Naive B cell (primary cell): ENCODE data around the gene RXFP4. TPM values are rescaled to one million over a fixed set of nuclear protein-coding genes. Genes with fewer than 3 reads are reported as not detected.

Source experiments
- ATAC-seq, 2 donors: fragments of 150-1000 bp; cut with Tn5 transposase; 2 replicates each; pipeline ENCODE4 v1.10.0; 2021; ENCODE audit warnings: low read depth in 2 of 2, mild to moderate bottlenecking in 2 of 2, moderate library complexity in 2 of 2
- DNase-seq: peaks from one replicate; pipeline ENCODE4 v3.0.0; 2022
- H3K27ac Mint-ChIP-seq, 6 donors: one replicate each; pipeline ENCODE4 v1.8.0; 2020 to 2022; ENCODE audit warnings: mild to moderate bottlenecking in 6 of 6, mixed read lengths in 6 of 6, moderate library complexity in 5 of 6, inconsistent platforms in 2 of 6
- H3K27me3 Mint-ChIP-seq, 3 donors: one replicate each; pipeline ENCODE4 v1.8.0; 2021 to 2022; ENCODE audit warnings: mixed read lengths in 3 of 3, mild to moderate bottlenecking in 1 of 3
- H3K36me3 Mint-ChIP-seq, 2 donors: one replicate each; pipeline ENCODE4 v1.8.0; 2020 to 2022; ENCODE audit warnings: mixed read lengths in 2 of 2, inconsistent platforms in 1 of 2, mild to moderate bottlenecking in 1 of 2
- H3K4me1 Mint-ChIP-seq, 3 donors: one replicate each; pipeline ENCODE4 v1.8.0; 2020 to 2022; ENCODE audit warnings: mixed read lengths in 3 of 3, inconsistent platforms in 1 of 3, mild to moderate bottlenecking in 1 of 3, moderate library complexity in 1 of 3
- H3K4me3 Mint-ChIP-seq, 8 donors: one replicate each; pipeline ENCODE4 v1.8.0; 2020 to 2022; ENCODE audit warnings: mild to moderate bottlenecking in 8 of 8, mixed read lengths in 8 of 8, moderate library complexity in 8 of 8, inconsistent platforms in 2 of 8
- H3K9me3 Mint-ChIP-seq, 7 donors: one replicate each; pipeline ENCODE4 v1.8.0; 2020 to 2022; ENCODE audit warnings: mixed read lengths in 7 of 7, mild to moderate bottlenecking in 5 of 7, inconsistent platforms in 2 of 7, moderate library complexity in 1 of 7
- polyA plus RNA-seq, 6 donors: library from polyadenylated mRNA; unstranded; fragments of 300-500 nt; fragmentation: Illumina TruSeq; gene quantifications; one replicate each; pipeline ENCODE4 v1.2.3, GENCODE V29; 2021; ENCODE audit warnings: low read depth in 6 of 6

RXFP4 gene
- polyA plus RNA-seq, 6 donors from 2014 or later, result 0.21 to 1.2 (median 0.36) TPM; not detected in 3

GRCh38 chr1:155951753-155952504 is 10.5 kb downstream of the RXFP4 start:
- H3K27me3 Mint-ChIP-seq, result no peaks in the 10 kb centered on the region
- DNase-seq, result no peak
- H3K27ac Mint-ChIP-seq, result peak overlapping the region in 3 of 6 donors; percentile 63 to 85 (median 74)
- no peak for ATAC-seq
- peaks cover 4 to 8% (median 8%) of the 10 kb centered on the region in 3 donors for H3K4me1 Mint-ChIP-seq
- H3K4me3 Mint-ChIP-seq, result no peak overlapping the region
- peaks cover 8 to 10% of the 10 kb centered on the region in 2 donors for H3K36me3 Mint-ChIP-seq
- no peaks in the 10 kb centered on the region for H3K9me3 Mint-ChIP-seq

GRCh38 chr1:155952505-155952890 is 11.1 kb downstream of the RXFP4 start:
- Mint-ChIP-seq H3K9me3 (no peaks in the 10 kb centered on the region), H3K27me3 (no peaks in the 10 kb centered on the region), H3K36me3 (peaks cover 8 to 16% of the 10 kb centered on the region in 2 donors), H3K27ac (peak overlapping the region in 2 of 6 donors; percentile 34 to 63), H3K4me1 (peaks cover 4 to 6% (median 4%) of the 10 kb centered on the region in 3 donors), H3K4me3 (no peak overlapping the region)
- ATAC-seq, result no peak
- DNase-seq, result no peak

- Mint-ChIP-seq H3K27me3 (no peaks in the 10 kb centered on the region), H3K27ac (peak overlapping the region in 2 of 6 donors; percentile 56 to 78), H3K4me3 (no peak overlapping the region), H3K9me3 (no peaks in the 10 kb centered on the region), H3K4me1 (peaks cover 4 to 10% (median 6%) of the 10 kb centered on the region in 3 donors), H3K36me3 (peaks cover 9 to 16% of the 10 kb centered on the region in 2 donors)
- no peak for DNase-seq
- no peak for ATAC-seq
Observed at GRCh38 chr1:155954645-155955044, 13.2 kb downstream of the RXFP4 start.

- Mint-ChIP-seq H3K27me3 (no peaks in the 10 kb centered on the region), H3K27ac (peak overlapping the region in 3 of 6 donors; percentile 13 to 70 (median 61)), H3K4me1 (peaks cover 28 to 37% (median 32%) of the 10 kb centered on the region in 3 donors), H3K9me3 (no peaks in the 10 kb centered on the region), H3K4me3 (peak overlapping the region in 1 of 8 donors; percentile 70), H3K36me3 (peaks cover 22 to 26% of the 10 kb centered on the region in 2 donors)
- ATAC-seq, result no peak
- DNase-seq, result no peak
Observed at GRCh38 chr1:155957411-155957915, 16.0 kb downstream of the RXFP4 start.

GRCh38 chr1:155960081-155960745 is 18.8 kb downstream of the RXFP4 start:
- peaks cover 33 to 47% (median 37%) of the 10 kb centered on the region in 3 donors for H3K4me1 Mint-ChIP-seq
- H3K9me3 Mint-ChIP-seq, result no peaks in the 10 kb centered on the region
- ATAC-seq, result peak; percentile 94 to 96
- peak overlapping the region; percentile 2 to 90 (median 73) for H3K4me3 Mint-ChIP-seq
- no peak for DNase-seq
- H3K27me3 Mint-ChIP-seq, result no peaks in the 10 kb centered on the region
- peak overlapping the region; percentile 72 to 97 (median 80) for H3K27ac Mint-ChIP-seq
- H3K36me3 Mint-ChIP-seq, result peaks cover 14 to 34% of the 10 kb centered on the region in 2 donors

- peak in 1 of 2 donors; percentile 24 for ATAC-seq
- Mint-ChIP-seq H3K36me3 (peaks cover 12 to 45% of the 10 kb centered on the region in 2 donors), H3K27ac (peak overlapping the region in 3 of 6 donors; percentile 56 to 90 (median 85)), H3K9me3 (no peaks in the 10 kb centered on the region), H3K4me1 (peaks cover 45 to 58% (median 48%) of the 10 kb centered on the region in 3 donors), H3K27me3 (no peaks in the 10 kb centered on the region), H3K4me3 (peak overlapping the region in 5 of 8 donors; percentile 15 to 80 (median 53))
- DNase-seq, result no peak
Observed at GRCh38 chr1:155961937-155962336, 20.5 kb downstream of the RXFP4 start.

- Mint-ChIP-seq H3K27ac (peak overlapping the region in 3 of 6 donors; percentile 16 to 85 (median 38)), H3K36me3 (peaks cover 6 to 52% of the 10 kb centered on the region in 2 donors), H3K4me1 (peaks cover 52 to 61% (median 55%) of the 10 kb centered on the region in 3 donors), H3K27me3 (no peaks in the 10 kb centered on the region), H3K9me3 (no peaks in the 10 kb centered on the region), H3K4me3 (peak overlapping the region in 2 of 8 donors; percentile 34 to 61)
- ATAC-seq, result no peak
- DNase-seq, result no peak
Observed at GRCh38 chr1:155962599-155963211, 21.3 kb downstream of the RXFP4 start.

- H3K36me3 Mint-ChIP-seq, result peaks cover 6 to 65% of the 10 kb centered on the region in 2 donors
- ATAC-seq, result no peak
- H3K27ac Mint-ChIP-seq, result peak overlapping the region in 4 of 6 donors; percentile 29 to 93 (median 56)
- no peaks in the 10 kb centered on the region for H3K27me3 Mint-ChIP-seq
- no peak for DNase-seq
- peaks cover 67 to 74% (median 68%) of the 10 kb centered on the region in 3 donors for H3K4me1 Mint-ChIP-seq
- H3K4me3 Mint-ChIP-seq, result peak overlapping the region in 2 of 8 donors; percentile 30 to 78
- no peaks in the 10 kb centered on the region for H3K9me3 Mint-ChIP-seq
Observed at GRCh38 chr1:155964193-155964592, 22.8 kb downstream of the RXFP4 start.

- Mint-ChIP-seq H3K36me3 (peaks cover 7 to 62% of the 10 kb centered on the region in 2 donors), H3K9me3 (no peaks in the 10 kb centered on the region), H3K4me1 (peaks cover 68 to 75% (median 72%) of the 10 kb centered on the region in 3 donors), H3K4me3 (peak overlapping the region in 3 of 8 donors; percentile 26 to 93 (median 42)), H3K27ac (peak overlapping the region in 5 of 6 donors; percentile 66 to 93 (median 88)), H3K27me3 (no peaks in the 10 kb centered on the region)
- ATAC-seq (no peak), DNase-seq (no peak)
Observed at GRCh38 chr1:155966135-155966534, 24.7 kb downstream of the RXFP4 start.

- DNase-seq (no peak), ATAC-seq (no peak)
- H3K9me3 Mint-ChIP-seq, result no peaks in the 10 kb centered on the region
- H3K27me3 Mint-ChIP-seq, result no peaks in the 10 kb centered on the region
- H3K4me1 Mint-ChIP-seq, result peaks cover 68 to 75% (median 73%) of the 10 kb centered on the region in 3 donors
- peaks cover 7 to 57% of the 10 kb centered on the region in 2 donors for H3K36me3 Mint-ChIP-seq
- peak overlapping the region in 5 of 6 donors; percentile 79 to 97 (median 93) for H3K27ac Mint-ChIP-seq
- peak overlapping the region in 6 of 8 donors; percentile 43 to 93 (median 68) for H3K4me3 Mint-ChIP-seq
Observed at GRCh38 chr1:155966750-155967149, 25.3 kb downstream of the RXFP4 start.

GRCh38 chr1:155967341-155968050 is 26.1 kb downstream of the RXFP4 start:
- no peaks in the 10 kb centered on the region for H3K9me3 Mint-ChIP-seq
- peaks cover 7 to 52% of the 10 kb centered on the region in 2 donors for H3K36me3 Mint-ChIP-seq
- peaks cover 70 to 76% (median 75%) of the 10 kb centered on the region in 3 donors for H3K4me1 Mint-ChIP-seq
- H3K27me3 Mint-ChIP-seq, result no peaks in the 10 kb centered on the region
- DNase-seq (no peak), ATAC-seq (peak in 1 of 2 donors; percentile 21)
- H3K27ac Mint-ChIP-seq, result peak overlapping the region; percentile 92 to 97 (median 94)
- H3K4me3 Mint-ChIP-seq, result peak overlapping the region; percentile 43 to 93 (median 76)

GRCh38 chr1:155968051-155968400 is 26.6 kb downstream of the RXFP4 start:
- Mint-ChIP-seq H3K36me3 (peaks cover 11 to 52% of the 10 kb centered on the region in 2 donors), H3K27ac (peak overlapping the region; percentile 92 to 97 (median 94)), H3K27me3 (no peaks in the 10 kb centered on the region), H3K9me3 (no peaks in the 10 kb centered on the region), H3K4me1 (peaks cover 71 to 80% (median 76%) of the 10 kb centered on the region in 3 donors), H3K4me3 (peak overlapping the region in 7 of 8 donors; percentile 2 to 93 (median 74))
- ATAC-seq (no peak), DNase-seq (no peak)
